ENCODE measurements around the gene TGM1. TPM values are rescaled to one million over a fixed set of nuclear protein-coding genes. Genes with fewer than 3 reads are reported as not detected.

The TGM1 gene
- total and polyA plus RNA-seq, 10 of the 15 experiments (the other 5 are each of a cell fraction or from before 2014, with no cell fraction given): 0.05 to 5.9 (median 1.8) TPM

DNA sequence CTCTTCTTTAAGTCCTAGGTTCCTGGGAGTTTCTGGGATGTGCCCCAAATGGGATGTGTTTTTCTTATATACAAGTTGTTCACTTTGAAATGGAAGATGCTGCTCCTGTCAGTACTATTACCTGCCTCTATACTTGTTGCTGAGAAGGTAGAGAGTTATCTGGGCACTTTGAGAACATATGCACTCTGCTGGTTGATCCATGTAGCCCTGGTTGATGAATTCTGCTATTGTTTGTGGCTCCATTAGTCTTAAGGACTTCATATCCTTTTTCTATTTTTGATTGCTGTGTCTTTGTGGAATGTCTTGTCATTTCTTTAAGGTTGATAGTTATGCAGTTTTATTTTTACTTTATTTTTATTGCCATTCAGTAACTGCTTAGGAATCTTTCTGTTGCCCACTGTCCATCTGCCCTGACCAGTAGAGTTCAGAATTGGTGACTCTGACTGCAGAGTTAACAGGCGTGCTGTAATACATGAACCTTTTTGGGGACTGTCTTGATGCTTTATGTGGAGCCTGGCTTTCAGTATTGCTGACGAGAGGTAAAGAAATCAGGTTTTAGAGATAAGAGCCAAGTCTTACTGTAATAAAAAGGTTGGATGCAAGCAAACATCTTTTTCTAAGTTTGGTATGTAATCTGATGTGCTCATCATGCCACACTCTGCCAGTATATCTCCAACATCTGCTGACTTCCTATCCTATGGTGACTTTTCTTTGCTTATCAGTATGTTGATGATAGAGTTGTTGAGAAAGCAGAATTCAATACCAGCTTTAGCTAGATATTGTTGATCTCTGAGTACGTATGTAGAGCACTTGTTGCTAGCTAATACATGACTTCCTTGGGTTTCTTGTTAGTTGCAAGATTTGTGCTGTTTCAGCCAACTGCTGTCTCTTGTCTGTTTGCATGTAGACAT, 28.6 kb downstream of the TGM1 start (continued):
- TF ChIP-seq, protein P1, sequence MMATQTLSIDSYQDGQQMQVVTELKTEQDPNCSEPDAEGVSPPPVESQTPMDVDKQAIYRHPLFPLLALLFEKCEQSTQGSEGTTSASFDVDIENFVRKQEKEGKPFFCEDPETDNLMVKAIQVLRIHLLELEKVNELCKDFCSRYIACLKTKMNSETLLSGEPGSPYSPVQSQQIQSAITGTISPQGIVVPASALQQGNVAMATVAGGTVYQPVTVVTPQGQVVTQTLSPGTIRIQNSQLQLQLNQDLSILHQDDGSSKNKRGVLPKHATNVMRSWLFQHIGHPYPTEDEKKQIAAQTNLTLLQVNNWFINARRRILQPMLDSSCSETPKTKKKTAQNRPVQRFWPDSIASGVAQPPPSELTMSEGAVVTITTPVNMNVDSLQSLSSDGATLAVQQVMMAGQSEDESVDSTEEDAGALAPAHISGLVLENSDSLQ (IDR thresholded peaks at IDR 0.05): no peak

DNA sequence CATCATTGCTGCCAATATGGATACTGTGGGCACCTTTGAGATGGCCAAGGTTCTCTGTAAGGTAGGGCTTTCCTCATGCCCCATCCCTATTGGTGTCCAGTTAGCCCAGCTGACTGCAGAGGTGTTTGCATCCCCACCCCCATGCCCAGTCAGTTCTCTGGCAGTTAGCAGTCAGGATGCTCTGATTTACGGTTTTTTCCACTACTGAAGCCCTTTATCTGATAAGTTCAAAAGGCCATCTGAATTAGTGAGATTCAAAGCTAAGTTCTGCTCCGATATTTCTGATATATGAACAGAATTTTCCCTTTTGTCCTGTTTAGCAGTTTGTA, 29.5 kb downstream of the TGM1 start:
- Histone ChIP-seq H3K9me3 (replicated peaks; ENCODE audit: control insufficient read depth, insufficient read depth, low read length) (no peaks in the 10 kb centered on the region), H3K36me3 (ENCODE audit: control insufficient read depth in 2 of 2, insufficient read depth in 2 of 2, low read length in 1 of 2) (peaks cover 4 to 28% of the 10 kb centered on the region in 2 experiments), H2AFZ (ENCODE audit: control insufficient read depth, low read depth, low read length) (no peak overlapping the region), H4K20me1 (ENCODE audit: control insufficient read depth, insufficient read depth) (no peaks in the 10 kb centered on the region), H3K27me3 (replicated peaks in 1 of 2; ENCODE audit: control insufficient read depth in 2 of 2, insufficient read depth in 2 of 2, low read length in 1 of 2) (no peaks in the 10 kb centered on the region), H3K4me2 (ENCODE audit: control insufficient read depth, insufficient read depth) (peak overlapping the region; percentile 93), H3K4me3 (peak overlapping the region; percentile 87), H3K4me1 (ENCODE audit: control insufficient read depth, insufficient read depth, low read length) (peaks cover 14% of the 10 kb centered on the region), H3K9ac (ENCODE audit: control insufficient read depth, insufficient read depth, low read length) (peak overlapping the region; percentile 92), H3K27ac (ENCODE audit: control insufficient read depth, insufficient read depth) (peak overlapping the region; percentile 84; the same call in 1 of the 2 replicates), H3K79me2 (ENCODE audit: control insufficient read depth, insufficient read depth, low read length) (peaks cover 35% of the 10 kb centered on the region)
- TF ChIP-seq ZBED1 (IDR thresholded peaks at IDR 0.05; ENCODE audit: borderline replicate concordance) (no peak), RFX5 (IDR thresholded peaks at IDR 0.05; ENCODE audit: low read depth, low read length) (no peak), STAT1 (conservative IDR thresholded peaks at IDR 0.05) (no peak), IKZF2 (IDR thresholded peaks at IDR 0.05) (no peak), ESRRA (IDR thresholded peaks at IDR 0.05; ENCODE audit: low read length) (no peak), BCL11A (IDR thresholded peaks at IDR 0.05; ENCODE audit: low read depth, low read length) (no peak)
- TF ChIP-seq, protein P2, sequence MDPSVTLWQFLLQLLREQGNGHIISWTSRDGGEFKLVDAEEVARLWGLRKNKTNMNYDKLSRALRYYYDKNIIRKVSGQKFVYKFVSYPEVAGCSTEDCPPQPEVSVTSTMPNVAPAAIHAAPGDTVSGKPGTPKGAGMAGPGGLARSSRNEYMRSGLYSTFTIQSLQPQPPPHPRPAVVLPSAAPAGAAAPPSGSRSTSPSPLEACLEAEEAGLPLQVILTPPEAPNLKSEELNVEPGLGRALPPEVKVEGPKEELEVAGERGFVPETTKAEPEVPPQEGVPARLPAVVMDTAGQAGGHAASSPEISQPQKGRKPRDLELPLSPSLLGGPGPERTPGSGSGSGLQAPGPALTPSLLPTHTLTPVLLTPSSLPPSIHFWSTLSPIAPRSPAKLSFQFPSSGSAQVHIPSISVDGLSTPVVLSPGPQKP (IDR thresholded peaks at IDR 0.05; ENCODE audit: low read depth, low read length): no peak
- intact Hi-C loops (cut with micrococcal nuclease; ENCODE audit: unreplicated experiment): no loop called here
- no TSS peak for BruUV-seq (replicated peaks)
- RAD21 ChIA-PET (ENCODE audit: unreplicated experiment): interaction anchor here (2.3 kb wide), 1 partner anchor 9 kb away, joined by 13 read pairs; the partner anchor contains the start of gene TINF2
- FAIRE-seq (no peak), DNase-seq (ENCODE audit: low read depth, low spot score) (no peak), ATAC-seq (peak; percentile 25)
- SMC1A ChIA-PET (ENCODE audit: uncharacterized antibody, unreplicated experiment): interaction anchor here (0.9 to 2.8 kb wide), 3 partner anchors 9 to 14 kb away, joined by 4 to 12 read pairs (median 6); partner anchors contain the start of gene TINF2
- POLR2A ChIA-PET: interaction anchor here (1.7 to 2.1 kb wide), 2 partner anchors 9 to 37 kb away, joined by 4 to 15 read pairs; partner anchors contain the start of gene TINF2
- in situ Hi-C loops (cut with MboI): no loop called here
- 79% methylated on average over 2 of the region's 2 CpGs for WGBS (ENCODE audit: insufficient coverage, insufficient replicate concordance, low lambda C conversion rate, missing lambda C conversion rate)
- CTCF ChIA-PET: interaction anchor here (0.7 to 3.0 kb wide), 8 partner anchors 9 to 100 kb away, joined by 3 to 12 read pairs (median 4); partner anchors contain the start of genes CIDEB, MDP1, RABGGTA and TINF2
